ENCODE data around the gene TMEM170A. TPM values are rescaled to one million over a fixed set of nuclear protein-coding genes. Genes with fewer than 3 reads are reported as not detected.

Gene TMEM170A
- total and polyA plus RNA-seq, 2 donors (not counting 1 experiment from before 2014, with no cell fraction given): 21.8 to 37.9 TPM

GRCh38 chr16:75462806-75463205 lies 1.7 kb downstream of the TMEM170A start:
- Histone ChIP-seq H3K4me1 (ENCODE audit: control insufficient read depth in 2 of 2, insufficient read depth in 2 of 2, low read length in 2 of 2) (peaks cover 15 to 18% of the 10 kb centered on the region in 2 donors), H3K27ac (ENCODE audit: low read length in 2 of 2) (no peak overlapping the region), H3K36me3 (replicated peaks in 1 of 2; ENCODE audit: control extremely low read depth in 1 of 2, control insufficient read depth in 1 of 2, extremely low read depth in 1 of 2, insufficient read depth in 2 of 2, low read length in 1 of 2) (no peaks in the 10 kb centered on the region), H3K4me2 (replicated peaks; ENCODE audit: low read depth, low read length, poor library complexity, severe bottlenecking) (peak overlapping the region; percentile 43), H3K27me3 (replicated peaks in 1 of 4; ENCODE audit: control extremely low read depth in 1 of 4, control insufficient read depth in 3 of 4, insufficient read depth in 4 of 4, low read length in 3 of 4) (no peaks in the 10 kb centered on the region), H3K79me2 (ENCODE audit: control insufficient read depth, insufficient read depth, low read length) (peaks cover 71% of the 10 kb centered on the region), H2AFZ (ENCODE audit: insufficient read depth, low read depth, low read length, poor library complexity, severe bottlenecking) (no peak overlapping the region), H3K4me3 (ENCODE audit: control extremely low read depth in 1 of 5, extremely low read depth in 1 of 5, insufficient read depth in 1 of 5, low read depth in 2 of 5, low read length in 4 of 5) (no peak overlapping the region), H4K20me1 (ENCODE audit: control insufficient read depth, insufficient read depth, low read length, poor library complexity, severe bottlenecking) (peaks cover 46% of the 10 kb centered on the region), H3K9ac (ENCODE audit: low read length) (no peak overlapping the region), H3K9me3 (ENCODE audit: control extremely low read depth in 1 of 3, control insufficient read depth in 2 of 3, insufficient read depth in 1 of 3, low read length in 2 of 3) (peaks cover 0 to 3% (median 0%) of the 10 kb centered on the region in 3 donors)
- intact Hi-C loops (cut with micrococcal nuclease): no loop called here
- Mint-ChIP-seq H3K4me1 (peaks cover 48% of the 10 kb centered on the region), H3K27ac (peak overlapping the region; percentile 84), H3K27me3 (no peaks in the 10 kb centered on the region), H3K9me3 (ENCODE audit: insufficient read depth) (no peaks in the 10 kb centered on the region), H3K4me3 (peak overlapping the region; percentile 96)
- ChIA-PET CTCF (no interaction called here), POLR2A (interaction anchor here (0.6 kb wide), 1 partner anchor 50 kb away, joined by 4 read pairs; no protein-coding TSS in a partner anchor)
- ATAC-seq (ENCODE audit: low read depth): no peak
- peak; percentile 38 for DNase-seq
- TF ChIP-seq CTCF (IDR thresholded peaks at IDR 0.05) (no peak), EZH2 (IDR thresholded peaks at IDR 0.05; ENCODE audit: borderline replicate concordance, insufficient read depth, low read depth, low read length, poor library complexity, severe bottlenecking) (no peak)
- no CpG with 5 or more reads among the region's 2 CpGs for WGBS (ENCODE audit: insufficient coverage)

- Histone ChIP-seq H3K9ac (ENCODE audit: low read length) (no peak overlapping the region), H3K9me3 (ENCODE audit: control extremely low read depth in 1 of 3, control insufficient read depth in 2 of 3, insufficient read depth in 1 of 3, low read length in 2 of 3) (peaks cover 0 to 3% (median 0%) of the 10 kb centered on the region in 3 donors), H3K4me2 (replicated peaks; ENCODE audit: low read depth, low read length, poor library complexity, severe bottlenecking) (no peak overlapping the region), H3K36me3 (replicated peaks in 1 of 2; ENCODE audit: control extremely low read depth in 1 of 2, control insufficient read depth in 1 of 2, extremely low read depth in 1 of 2, insufficient read depth in 2 of 2, low read length in 1 of 2) (peaks cover 0 to 3% of the 10 kb centered on the region in 2 experiments), H3K27ac (ENCODE audit: low read length in 2 of 2) (no peak overlapping the region), H3K79me2 (ENCODE audit: control insufficient read depth, insufficient read depth, low read length) (peaks cover 83% of the 10 kb centered on the region), H3K4me1 (ENCODE audit: control insufficient read depth in 2 of 2, insufficient read depth in 2 of 2, low read length in 2 of 2) (peaks cover 15 to 18% of the 10 kb centered on the region in 2 donors), H3K27me3 (replicated peaks in 1 of 4; ENCODE audit: control extremely low read depth in 1 of 4, control insufficient read depth in 3 of 4, insufficient read depth in 4 of 4, low read length in 3 of 4) (no peaks in the 10 kb centered on the region), H2AFZ (ENCODE audit: insufficient read depth, low read depth, low read length, poor library complexity, severe bottlenecking) (no peak overlapping the region), H3K4me3 (ENCODE audit: control extremely low read depth in 1 of 5, extremely low read depth in 1 of 5, insufficient read depth in 1 of 5, low read depth in 2 of 5, low read length in 4 of 5) (no peak overlapping the region), H4K20me1 (ENCODE audit: control insufficient read depth, insufficient read depth, low read length, poor library complexity, severe bottlenecking) (peaks cover 58% of the 10 kb centered on the region)
- Mint-ChIP-seq H3K4me1 (peaks cover 54% of the 10 kb centered on the region), H3K27me3 (no peaks in the 10 kb centered on the region), H3K4me3 (no peak overlapping the region), H3K27ac (no peak overlapping the region), H3K9me3 (ENCODE audit: insufficient read depth) (no peaks in the 10 kb centered on the region)
- no peak for ATAC-seq (ENCODE audit: low read depth)
- no peak for DNase-seq
- TF ChIP-seq CTCF (IDR thresholded peaks at IDR 0.05) (no peak), EZH2 (IDR thresholded peaks at IDR 0.05; ENCODE audit: borderline replicate concordance, insufficient read depth, low read depth, low read length, poor library complexity, severe bottlenecking) (no peak)
- intact Hi-C loops (cut with micrococcal nuclease): no loop called here
- no CpG with 5 or more reads among the region's 2 CpGs for WGBS (ENCODE audit: insufficient coverage)
- ChIA-PET CTCF (no interaction called here), POLR2A (no interaction called here)
Measured at GRCh38 chr16:75461575-75461974, 2.9 kb downstream of the TMEM170A start.

All from B cell (primary cell).